Liver (tissue), 3 donors: ENCODE results near the gene OARD1.

Experiments used
- EGR1 ChIP-seq, 2 donors: IDR thresholded peaks; 2 replicates each; pipeline ENCODE4 v1.6.1; 2016 to 2018; ENCODE audit warnings: antibody characterized with exemption in 2 of 2, low read depth in 2 of 2
- GABPA ChIP-seq, 2 donors: IDR thresholded peaks in 1 of 2; conservative IDR thresholded peaks in 1 of 2; 2 replicates each; pipeline ENCODE4 v1.6.1; 2016; ENCODE audit warnings: antibody characterized with exemption in 2 of 2, mild to moderate bottlenecking in 1 of 2, moderate library complexity in 1 of 2
- JUND ChIP-seq, 2 donors: IDR thresholded peaks; 2 replicates each; pipeline ENCODE4 v1.6.1; 2016; ENCODE audit warnings: antibody characterized with exemption in 2 of 2
- RAD21 ChIP-seq, 2 donors: IDR thresholded peaks; 2 replicates each; pipeline ENCODE4 v1.6.1; 2016; ENCODE audit warnings: antibody characterized with exemption in 2 of 2, mild to moderate bottlenecking in 2 of 2
- SP1 ChIP-seq: IDR thresholded peaks from 2 replicates; pipeline ENCODE4 v1.6.1; 2018; ENCODE audit warnings: antibody characterized with exemption, mild to moderate bottlenecking
- TAF1 ChIP-seq: conservative IDR thresholded peaks from 2 replicates; pipeline ENCODE4 v1.6.1; 2016; ENCODE audit warnings: antibody characterized with exemption, mild to moderate bottlenecking
- YY1 ChIP-seq: IDR thresholded peaks from 2 replicates; pipeline ENCODE4 v1.6.1; 2016; ENCODE audit warnings: antibody characterized with exemption, mild to moderate bottlenecking
- TF ChIP-seq, protein P1 (sequence below): IDR thresholded peaks from 2 replicates; pipeline ENCODE4 v1.6.1; 2016; ENCODE audit warnings: antibody characterized with exemption
- TF ChIP-seq, protein P2 (sequence below): fragments of 150-350 bp; IDR thresholded peaks from 2 replicates; pipeline ENCODE4 v1.5.1; 2017; ENCODE audit warnings: improper control_type of control experiment, low read depth, low read length; ENCODE audit not compliant: missing input control
- TF ChIP-seq, protein P3 (sequence below): IDR thresholded peaks from 2 replicates; pipeline ENCODE4 v1.6.1; 2016; ENCODE audit warnings: antibody characterized with exemption
- TF ChIP-seq, protein P4 (sequence below): IDR thresholded peaks from 2 replicates; pipeline ENCODE4 v1.6.1; 2016; ENCODE audit warnings: antibody characterized with exemption, mild to moderate bottlenecking
- donor health status: healthy.
- donor health status: healthy.

DNA sequence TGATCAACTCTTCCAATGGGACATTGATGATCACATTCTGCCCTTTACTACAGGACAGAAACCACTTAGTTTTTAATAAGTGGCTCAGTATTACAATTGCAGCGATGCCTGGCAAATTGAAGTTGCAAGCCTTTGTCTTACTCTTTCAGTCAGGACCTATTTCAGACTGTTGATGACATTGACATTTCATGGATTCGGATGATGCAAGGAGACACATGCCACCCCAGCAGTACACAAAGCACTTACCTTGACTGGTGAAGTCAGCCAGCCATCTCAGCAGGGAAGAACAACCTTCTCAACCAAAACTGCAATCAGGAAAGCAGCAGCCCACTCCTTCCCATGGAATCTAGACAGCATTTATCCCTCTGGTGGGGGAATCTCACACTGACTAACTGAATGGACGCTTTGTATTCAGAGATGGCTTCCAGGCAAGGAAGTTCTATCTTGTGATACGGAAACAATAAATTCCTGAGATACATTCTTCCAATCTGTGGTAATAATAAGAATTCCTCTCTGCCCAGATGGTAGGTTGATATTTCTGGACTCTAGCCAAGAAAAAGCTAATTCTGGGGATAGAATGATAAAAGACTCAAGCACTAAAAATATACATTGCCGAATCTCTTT is 25.4 kb upstream of the OARD1 start:
- TF ChIP-seq, protein P1, sequence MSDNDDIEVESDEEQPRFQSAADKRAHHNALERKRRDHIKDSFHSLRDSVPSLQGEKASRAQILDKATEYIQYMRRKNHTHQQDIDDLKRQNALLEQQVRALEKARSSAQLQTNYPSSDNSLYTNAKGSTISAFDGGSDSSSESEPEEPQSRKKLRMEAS: no peak
- TF ChIP-seq, protein P2, sequence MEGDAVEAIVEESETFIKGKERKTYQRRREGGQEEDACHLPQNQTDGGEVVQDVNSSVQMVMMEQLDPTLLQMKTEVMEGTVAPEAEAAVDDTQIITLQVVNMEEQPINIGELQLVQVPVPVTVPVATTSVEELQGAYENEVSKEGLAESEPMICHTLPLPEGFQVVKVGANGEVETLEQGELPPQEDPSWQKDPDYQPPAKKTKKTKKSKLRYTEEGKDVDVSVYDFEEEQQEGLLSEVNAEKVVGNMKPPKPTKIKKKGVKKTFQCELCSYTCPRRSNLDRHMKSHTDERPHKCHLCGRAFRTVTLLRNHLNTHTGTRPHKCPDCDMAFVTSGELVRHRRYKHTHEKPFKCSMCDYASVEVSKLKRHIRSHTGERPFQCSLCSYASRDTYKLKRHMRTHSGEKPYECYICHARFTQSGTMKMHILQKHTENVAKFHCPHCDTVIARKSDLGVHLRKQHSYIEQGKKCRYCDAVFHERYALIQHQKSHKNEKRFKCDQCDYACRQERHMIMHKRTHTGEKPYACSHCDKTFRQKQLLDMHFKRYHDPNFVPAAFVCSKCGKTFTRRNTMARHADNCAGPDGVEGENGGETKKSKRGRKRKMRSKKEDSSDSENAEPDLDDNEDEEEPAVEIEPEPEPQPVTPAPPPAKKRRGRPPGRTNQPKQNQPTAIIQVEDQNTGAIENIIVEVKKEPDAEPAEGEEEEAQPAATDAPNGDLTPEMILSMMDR: no peak
- TF ChIP-seq, protein P3, sequence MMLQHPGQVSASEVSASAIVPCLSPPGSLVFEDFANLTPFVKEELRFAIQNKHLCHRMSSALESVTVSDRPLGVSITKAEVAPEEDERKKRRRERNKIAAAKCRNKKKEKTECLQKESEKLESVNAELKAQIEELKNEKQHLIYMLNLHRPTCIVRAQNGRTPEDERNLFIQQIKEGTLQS: no peak
- TF ChIP-seq GABPA (IDR thresholded peaks at IDR 0.05 in 1 of 2, conservative IDR thresholded peaks at IDR 0.05 in 1 of 2) (no peak), RAD21 (IDR thresholded peaks at IDR 0.05) (no peak), TAF1 (no peak), SP1 (no peak), EGR1 (IDR thresholded peaks at IDR 0.05; ENCODE audit: low read depth in 2 of 2) (no peak), YY1 (no peak), JUND (IDR thresholded peaks at IDR 0.05) (no peak)
- TF ChIP-seq, protein P4, sequence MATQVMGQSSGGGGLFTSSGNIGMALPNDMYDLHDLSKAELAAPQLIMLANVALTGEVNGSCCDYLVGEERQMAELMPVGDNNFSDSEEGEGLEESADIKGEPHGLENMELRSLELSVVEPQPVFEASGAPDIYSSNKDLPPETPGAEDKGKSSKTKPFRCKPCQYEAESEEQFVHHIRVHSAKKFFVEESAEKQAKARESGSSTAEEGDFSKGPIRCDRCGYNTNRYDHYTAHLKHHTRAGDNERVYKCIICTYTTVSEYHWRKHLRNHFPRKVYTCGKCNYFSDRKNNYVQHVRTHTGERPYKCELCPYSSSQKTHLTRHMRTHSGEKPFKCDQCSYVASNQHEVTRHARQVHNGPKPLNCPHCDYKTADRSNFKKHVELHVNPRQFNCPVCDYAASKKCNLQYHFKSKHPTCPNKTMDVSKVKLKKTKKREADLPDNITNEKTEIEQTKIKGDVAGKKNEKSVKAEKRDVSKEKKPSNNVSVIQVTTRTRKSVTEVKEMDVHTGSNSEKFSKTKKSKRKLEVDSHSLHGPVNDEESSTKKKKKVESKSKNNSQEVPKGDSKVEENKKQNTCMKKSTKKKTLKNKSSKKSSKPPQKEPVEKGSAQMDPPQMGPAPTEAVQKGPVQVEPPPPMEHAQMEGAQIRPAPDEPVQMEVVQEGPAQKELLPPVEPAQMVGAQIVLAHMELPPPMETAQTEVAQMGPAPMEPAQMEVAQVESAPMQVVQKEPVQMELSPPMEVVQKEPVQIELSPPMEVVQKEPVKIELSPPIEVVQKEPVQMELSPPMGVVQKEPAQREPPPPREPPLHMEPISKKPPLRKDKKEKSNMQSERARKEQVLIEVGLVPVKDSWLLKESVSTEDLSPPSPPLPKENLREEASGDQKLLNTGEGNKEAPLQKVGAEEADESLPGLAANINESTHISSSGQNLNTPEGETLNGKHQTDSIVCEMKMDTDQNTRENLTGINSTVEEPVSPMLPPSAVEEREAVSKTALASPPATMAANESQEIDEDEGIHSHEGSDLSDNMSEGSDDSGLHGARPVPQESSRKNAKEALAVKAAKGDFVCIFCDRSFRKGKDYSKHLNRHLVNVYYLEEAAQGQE: no peak
